NB4 (cell line): ENCODE measurements around the gene TBP.

Experiments
- DNase-seq: peaks from one replicate; pipeline ENCODE4 v3.0.0; 2010; ENCODE audit warnings: low read depth
- H3K4me3 ChIP-seq: one replicate; pipeline ENCODE4 v1.5.1; 2011; ENCODE audit warnings: mild to moderate bottlenecking, low read depth, low read length, moderate library complexity
- MAX ChIP-seq: IDR thresholded peaks from 2 replicates; pipeline ENCODE4 v1.6.1; 2011; ENCODE audit warnings: low read depth, low read length
- MYC ChIP-seq: IDR thresholded peaks from 2 replicates; pipeline ENCODE4 v1.6.1; 2011; ENCODE audit warnings: low read depth, low read length
- POLR2A ChIP-seq: IDR thresholded peaks from 2 replicates; pipeline ENCODE4 v1.6.1; 2011; ENCODE audit warnings: mild to moderate bottlenecking; ENCODE audit not compliant: insufficient read length; ENCODE audit errors: extremely low read depth
- TF ChIP-seq, protein P1 (sequence below): IDR thresholded peaks from one replicate; pipeline ENCODE4 v1.5.1; 2012; ENCODE audit warnings: low read depth, low read length

Gene TBP

DNA sequence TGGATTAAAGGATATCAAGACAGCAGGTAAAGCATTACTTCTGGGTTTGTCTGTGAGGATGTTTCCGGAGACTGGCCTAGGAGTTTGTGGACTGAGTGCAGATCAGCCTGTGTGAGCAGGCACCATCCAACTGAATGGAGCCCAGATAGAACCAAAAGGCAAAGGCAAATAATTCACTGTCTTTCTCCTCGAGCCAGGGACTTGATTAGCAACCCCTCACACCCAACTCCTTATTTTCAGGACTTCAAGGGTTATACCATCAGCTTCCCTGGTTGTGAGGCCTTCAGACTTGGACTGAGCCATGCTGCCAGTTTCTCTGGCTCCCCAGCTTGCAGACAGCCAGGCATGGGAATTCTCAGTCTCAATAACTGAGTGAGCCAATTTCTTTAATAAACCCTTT lies 20.4 kb upstream of the TBP start:
- H3K4me3 ChIP-seq: no peak overlapping the region
- DNase-seq: no peak
- no peak for TF ChIP-seq POLR2A
- no peak for TF ChIP-seq MYC
- TF ChIP-seq, protein P1, sequence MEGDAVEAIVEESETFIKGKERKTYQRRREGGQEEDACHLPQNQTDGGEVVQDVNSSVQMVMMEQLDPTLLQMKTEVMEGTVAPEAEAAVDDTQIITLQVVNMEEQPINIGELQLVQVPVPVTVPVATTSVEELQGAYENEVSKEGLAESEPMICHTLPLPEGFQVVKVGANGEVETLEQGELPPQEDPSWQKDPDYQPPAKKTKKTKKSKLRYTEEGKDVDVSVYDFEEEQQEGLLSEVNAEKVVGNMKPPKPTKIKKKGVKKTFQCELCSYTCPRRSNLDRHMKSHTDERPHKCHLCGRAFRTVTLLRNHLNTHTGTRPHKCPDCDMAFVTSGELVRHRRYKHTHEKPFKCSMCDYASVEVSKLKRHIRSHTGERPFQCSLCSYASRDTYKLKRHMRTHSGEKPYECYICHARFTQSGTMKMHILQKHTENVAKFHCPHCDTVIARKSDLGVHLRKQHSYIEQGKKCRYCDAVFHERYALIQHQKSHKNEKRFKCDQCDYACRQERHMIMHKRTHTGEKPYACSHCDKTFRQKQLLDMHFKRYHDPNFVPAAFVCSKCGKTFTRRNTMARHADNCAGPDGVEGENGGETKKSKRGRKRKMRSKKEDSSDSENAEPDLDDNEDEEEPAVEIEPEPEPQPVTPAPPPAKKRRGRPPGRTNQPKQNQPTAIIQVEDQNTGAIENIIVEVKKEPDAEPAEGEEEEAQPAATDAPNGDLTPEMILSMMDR: no peak
- no peak for TF ChIP-seq MAX

DNA sequence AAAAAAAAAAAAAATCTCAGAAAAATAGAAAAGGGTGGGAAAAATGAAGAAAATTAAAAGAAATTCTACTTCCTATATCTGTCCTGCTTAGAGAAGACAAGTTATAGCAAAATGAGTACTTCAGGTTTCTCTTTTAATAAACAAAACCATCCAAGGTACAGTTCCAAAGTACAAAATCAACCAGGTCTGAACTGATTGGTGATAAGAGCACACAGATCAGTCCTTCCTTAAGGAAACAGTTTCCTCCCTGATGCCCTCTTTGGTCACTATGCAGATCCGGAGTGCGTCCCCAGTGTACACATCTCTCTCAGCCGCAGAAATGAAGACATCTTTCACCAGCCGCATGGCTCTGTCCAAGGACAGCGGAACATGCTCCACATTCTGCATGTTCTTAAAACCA lies 19.2 kb upstream of the TBP start:
- DNase-seq: no peak
- no peak for TF ChIP-seq POLR2A
- H3K4me3 ChIP-seq: no peak overlapping the region

DNA sequence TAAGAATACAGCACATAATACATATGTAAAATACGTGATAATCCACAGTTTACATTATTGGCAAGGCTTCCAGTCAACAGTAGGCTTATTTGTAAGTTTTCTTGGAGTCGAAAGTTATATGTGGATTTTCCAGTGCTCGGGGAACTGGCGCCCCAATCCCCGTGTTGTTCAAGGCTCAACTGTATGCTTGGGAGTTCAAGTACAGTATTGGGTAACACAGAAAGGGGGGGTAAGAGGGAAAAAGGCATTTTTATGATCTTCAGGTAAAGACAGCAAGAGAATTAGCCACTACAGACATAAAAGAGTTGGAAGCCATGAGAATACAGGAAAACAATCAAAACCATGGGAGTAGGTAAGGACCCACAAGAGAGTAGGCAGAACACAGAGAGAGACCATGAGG lies 17.5 kb upstream of the TBP start:
- no peak overlapping the region for H3K4me3 ChIP-seq
- TF ChIP-seq MYC: no peak
- TF ChIP-seq MAX: no peak
- no peak for TF ChIP-seq POLR2A
- TF ChIP-seq, protein P1: no peak
- DNase-seq: no peak

DNA sequence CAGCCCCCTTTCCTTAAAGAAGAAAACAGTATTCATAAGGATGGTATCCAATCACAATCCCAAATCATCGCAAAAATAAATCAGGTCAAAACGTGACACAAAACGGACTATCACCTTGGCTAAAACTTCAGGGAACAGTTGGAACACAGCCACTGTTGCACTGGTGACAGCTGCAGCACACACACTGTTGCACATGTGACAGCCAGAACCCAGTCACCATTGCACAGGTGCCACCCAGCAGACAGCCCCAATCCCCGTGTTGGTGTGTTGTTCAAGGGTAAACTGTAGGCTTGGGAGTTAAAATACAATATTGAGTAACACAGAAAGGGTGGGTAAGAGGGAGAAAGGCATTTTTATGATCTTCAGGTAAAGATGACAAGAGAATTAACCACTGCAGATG lies 16.8 kb upstream of the TBP start:
- DNase-seq: no peak
- TF ChIP-seq, protein P1: no peak
- TF ChIP-seq MAX: no peak
- TF ChIP-seq MYC: no peak
- no peak for TF ChIP-seq POLR2A
- no peak overlapping the region for H3K4me3 ChIP-seq

DNA sequence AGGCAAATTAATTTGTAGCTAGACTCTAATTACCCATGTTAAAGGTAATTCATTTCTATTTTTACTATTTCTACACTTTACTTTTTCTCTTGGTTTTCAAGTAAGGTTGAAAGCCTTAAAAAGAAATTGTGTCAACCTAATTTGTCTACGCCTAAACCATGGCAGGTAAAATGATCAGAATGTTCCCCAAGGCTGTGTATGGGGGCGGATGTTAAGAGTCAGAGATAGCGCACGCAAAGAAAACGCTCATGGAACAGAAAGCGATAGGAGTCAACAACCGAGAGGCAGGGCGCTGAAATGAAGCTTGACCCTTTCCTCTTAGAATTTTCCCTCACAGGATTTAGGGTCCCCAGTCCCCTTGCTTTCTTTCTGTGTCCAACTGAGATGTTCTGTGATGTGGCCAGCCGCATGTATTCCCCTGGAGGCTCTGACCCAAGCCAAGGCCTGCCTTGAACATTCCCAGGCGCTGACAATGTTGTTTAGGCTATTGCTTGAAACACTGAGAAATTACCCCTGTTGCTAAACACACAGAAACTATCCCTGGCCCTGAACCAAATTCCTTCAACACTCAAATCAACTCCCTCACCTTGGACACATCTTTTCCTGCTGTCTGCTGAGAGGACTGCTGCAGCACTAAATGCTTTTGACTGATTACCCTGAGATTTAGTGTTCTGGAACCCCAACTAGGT lies 12.0 kb upstream of the TBP start:
- no peak for DNase-seq
- TF ChIP-seq POLR2A (no peak), MYC (no peak), MAX (no peak)
- TF ChIP-seq, protein P1: no peak
- no peak overlapping the region for H3K4me3 ChIP-seq

- DNase-seq: no peak
- H3K4me3 ChIP-seq: no peak overlapping the region
- TF ChIP-seq, protein P1: no peak
- TF ChIP-seq MAX (no peak), POLR2A (no peak), MYC (no peak)
Measured at GRCh38 chr6:170545405-170545804, 8.8 kb upstream of the TBP start.
